Activated CD8-positive, alpha-beta T cell treated with anti-CD3 and anti-CD28 coated beads for 36 hours (primary cell): Measurements from ENCODE around the gene PARVB. TPM values are rescaled to one million over a fixed set of nuclear protein-coding genes. Genes with fewer than 3 reads are reported as not detected.
A peak's percentile ranks its signal among the peaks of the same experiment; 100 is the strongest.

Experiments used
- ATAC-seq: fragments of 200-7000 bp; cut with Tn5 transposase; one replicate; pipeline ENCODE4 v1.10.0; 2021; ENCODE audit warnings: mild to moderate bottlenecking, moderate library complexity
- CTCF ChIA-PET: fragments of 350-600 bp; sonication (Branson Sonifier 250); formaldehyde crosslinking; loops from one replicate; lab custom pipeline; 2021; ENCODE audit warnings: antibody characterized with exemption; lab: Charles Lee
- POLR2A ChIA-PET: fragments of 350-600 bp; sonication (Branson Sonifier 250); formaldehyde crosslinking; loops from one replicate; lab custom pipeline; 2021; ENCODE audit warnings: antibody characterized with exemption; lab: Charles Lee
- DNase-seq: peaks from one replicate; pipeline ENCODE4 v3.0.0-alpha.2; 2020
- H3K27ac Mint-ChIP-seq: one replicate; pipeline ENCODE4 v1.8.0; 2021; ENCODE audit warnings: mild to moderate bottlenecking, mixed read lengths
- H3K27me3 Mint-ChIP-seq: one replicate; pipeline ENCODE4 v1.8.0; 2021; ENCODE audit warnings: mixed read lengths
- H3K36me3 Mint-ChIP-seq: one replicate; pipeline ENCODE4 v1.8.0; 2021; ENCODE audit warnings: low read depth, mixed read lengths
- H3K4me1 Mint-ChIP-seq: one replicate; pipeline ENCODE4 v1.8.0; 2021; ENCODE audit warnings: low read depth, mixed read lengths
- H3K4me3 Mint-ChIP-seq: one replicate; pipeline ENCODE4 v1.8.0; 2021; ENCODE audit warnings: mild to moderate bottlenecking, moderate library complexity, mixed read lengths
- H3K9me3 Mint-ChIP-seq: one replicate; pipeline ENCODE4 v1.8.0; 2021; ENCODE audit warnings: mixed read lengths
- CTCF ChIP-seq: fragments of 200-600 bp; IDR thresholded peaks from one replicate; pipeline ENCODE4 v1.8.0; 2022; ENCODE audit warnings: antibody characterized with exemption, mild to moderate bottlenecking
- intact Hi-C: fragments of 100-400 bp; cut with micrococcal nuclease; formaldehyde crosslinking; loops from one replicate; pipeline ENCODE4 v1.10.0; 2022
- total RNA-seq, 2 experiments: library from RNA; stranded (reverse); gene quantifications; one replicate each; pipeline ENCODE4 v1.2.3, GENCODE V29; 2021

The PARVB gene
- total RNA-seq, 2 experiments from 2014 or later = 71.0 to 73.1 TPM

DNA sequence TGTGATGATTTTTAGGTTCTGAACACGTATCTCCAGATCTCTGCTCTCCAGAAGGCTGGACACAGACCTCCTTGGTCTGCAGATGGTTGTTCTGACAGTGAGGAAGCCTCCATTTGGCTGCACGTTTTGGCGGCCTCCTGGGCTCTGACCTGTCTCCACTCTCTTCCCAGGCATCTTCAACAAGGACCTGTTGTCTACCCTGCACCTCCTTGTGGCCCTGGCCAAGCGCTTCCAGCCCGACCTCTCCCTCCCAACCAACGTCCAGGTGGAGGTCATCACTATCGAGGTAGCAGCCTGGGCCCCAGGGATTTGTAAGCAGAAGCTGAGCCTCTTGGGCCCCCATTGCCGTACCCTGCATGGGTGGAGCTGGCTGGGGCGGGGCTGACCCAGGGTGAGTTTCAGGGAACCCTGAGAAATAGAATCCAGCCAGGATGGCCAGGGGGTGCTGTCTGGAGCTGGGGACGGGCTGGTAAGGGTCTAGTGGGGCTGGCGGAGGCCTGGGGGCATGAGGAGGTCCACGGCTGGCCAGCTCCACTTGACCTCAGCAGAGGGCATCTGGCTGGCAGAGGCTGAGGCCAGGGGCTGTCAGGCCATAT is 166.4 kb downstream of the PARVB start:
- intact Hi-C loops = no loop called here
- Mint-ChIP-seq H3K36me3 (peaks cover 32% of the 10 kb centered on the region), H3K4me3 (no peak overlapping the region), H3K27me3 (no peaks in the 10 kb centered on the region), H3K27ac (no peak overlapping the region), H3K4me1 (peaks cover 47% of the 10 kb centered on the region), H3K9me3 (no peaks in the 10 kb centered on the region)
- no peak for DNase-seq
- no peak for TF ChIP-seq CTCF
- POLR2A ChIA-PET = interaction anchor here (1.5 to 7.9 kb wide), 2 partner anchors 9 to 200 kb away, joined by 3 to 59 read pairs; partner anchors contain the start of gene PARVG
- no peak for ATAC-seq
- CTCF ChIA-PET = no interaction called here

DNA sequence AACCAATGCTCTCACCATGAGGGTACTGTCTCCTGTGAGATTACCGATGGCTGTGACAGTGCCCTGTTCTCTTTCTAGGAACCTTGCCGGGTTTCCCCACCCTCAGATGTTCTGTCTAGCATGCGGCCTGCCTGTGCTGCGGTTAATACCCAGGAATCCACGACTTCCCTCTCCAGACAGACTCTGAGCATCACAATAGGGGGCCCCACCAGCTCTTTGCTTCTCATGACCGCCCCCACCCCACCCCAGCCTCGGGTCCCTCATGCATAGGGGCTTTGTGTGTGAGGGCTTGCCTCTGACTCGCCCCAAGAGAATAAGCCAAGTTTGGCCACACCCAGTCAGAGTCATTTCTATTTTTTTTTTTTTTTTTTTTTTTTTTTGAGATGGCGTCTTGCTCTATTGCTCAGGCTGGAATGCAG is 166.9 kb downstream of the PARVB start:
- Mint-ChIP-seq H3K36me3 (peaks cover 34% of the 10 kb centered on the region), H3K4me3 (no peak overlapping the region), H3K27me3 (no peaks in the 10 kb centered on the region), H3K4me1 (peaks cover 45% of the 10 kb centered on the region), H3K27ac (peak overlapping the region; percentile 42), H3K9me3 (no peaks in the 10 kb centered on the region)
- ATAC-seq (peak; percentile 87), DNase-seq (peak; percentile 88)
- ChIA-PET CTCF (no interaction called here), POLR2A (interaction anchor here (1.5 to 7.9 kb wide), 2 partner anchors 9 to 201 kb away, joined by 3 to 59 read pairs; partner anchors contain the start of gene PARVG)
- no peak for TF ChIP-seq CTCF
- intact Hi-C loops = no loop called here

- no peaks in the 10 kb centered on the region for H3K9me3 Mint-ChIP-seq
- peak; percentile 32 for ATAC-seq
- peaks cover 31% of the 10 kb centered on the region for H3K36me3 Mint-ChIP-seq
- H3K27ac Mint-ChIP-seq = no peak overlapping the region
- CTCF ChIA-PET = interaction anchor here (1.5 kb wide), 1 partner anchor 246 kb away, joined by 3 read pairs; no protein-coding TSS in a partner anchor
- intact Hi-C loops = no loop called here
- H3K4me1 Mint-ChIP-seq = peaks cover 45% of the 10 kb centered on the region
- H3K4me3 Mint-ChIP-seq = no peak overlapping the region
- TF ChIP-seq CTCF = no peak
- POLR2A ChIA-PET = interaction anchor here (1.1 to 7.9 kb wide), 3 partner anchors 11 to 490 kb away, joined by 3 to 59 read pairs (median 3); partner anchors contain the start of gene PARVG
- peak; percentile 75 for DNase-seq
- H3K27me3 Mint-ChIP-seq = no peaks in the 10 kb centered on the region
Observed at GRCh38 chr22:44192098-44192815, 168.2 kb downstream of the PARVB start.

- intact Hi-C loops = no loop called here
- peak overlapping the region; percentile 44 for H3K27ac Mint-ChIP-seq
- CTCF ChIA-PET = interaction anchor here (1.2 to 1.5 kb wide), 2 partner anchors 12 to 247 kb away, joined by 3 to 4 read pairs; partner anchors contain the start of gene PARVG
- POLR2A ChIA-PET = interaction anchor here (1.1 to 7.9 kb wide), 2 partner anchors 11 to 489 kb away, joined by 3 to 59 read pairs; partner anchors contain the start of gene PARVG
- peaks cover 31% of the 10 kb centered on the region for H3K36me3 Mint-ChIP-seq
- H3K4me1 Mint-ChIP-seq = peaks cover 45% of the 10 kb centered on the region
- H3K27me3 Mint-ChIP-seq = no peaks in the 10 kb centered on the region
- ATAC-seq (peak; percentile 3), DNase-seq (no peak)
- no peak for TF ChIP-seq CTCF
- no peaks in the 10 kb centered on the region for H3K9me3 Mint-ChIP-seq
- H3K4me3 Mint-ChIP-seq = no peak overlapping the region
Observed at GRCh38 chr22:44192816-44193534, 168.9 kb downstream of the PARVB start.
